Muscle layer of colon (tissue), 2 donors: ENCODE results near the gene ZNF41.
"Not testable (repeated sequence)": the region's sequence is repeated elsewhere in the genome, so short reads cannot be mapped to it uniquely, and the experiment has no call there.

Experiments
- H3K27ac ChIP-seq: one replicate; pipeline ENCODE4 v1.7.0; 2013; ENCODE audit warnings: low read depth, mild to moderate bottlenecking, low read length, moderate library complexity
- H3K27me3 ChIP-seq, 2 donors: one replicate each; pipeline ENCODE4 v1.7.0; 2013; ENCODE audit warnings: low read length in 2 of 2, mild to moderate bottlenecking in 2 of 2; ENCODE audit not compliant: insufficient read depth in 2 of 2, control insufficient read depth in 1 of 2
- H3K36me3 ChIP-seq: one replicate; pipeline ENCODE4 v1.7.0; 2013; ENCODE audit warnings: mild to moderate bottlenecking, low read length; ENCODE audit not compliant: insufficient read depth
- H3K4me1 ChIP-seq: one replicate; pipeline ENCODE4 v1.7.0; 2013; ENCODE audit warnings: mild to moderate bottlenecking, low read length; ENCODE audit not compliant: insufficient read depth
- H3K4me3 ChIP-seq, 2 donors: one replicate each; pipeline ENCODE4 v1.7.0; 2013; ENCODE audit warnings: low read length in 2 of 2, low read depth in 1 of 2, mild to moderate bottlenecking in 1 of 2, moderate library complexity in 1 of 2
- H3K9ac ChIP-seq: one replicate; pipeline ENCODE4 v1.7.0; 2013; ENCODE audit warnings: low read length
- H3K9me3 ChIP-seq: one replicate; pipeline ENCODE4 v1.7.0; 2013; ENCODE audit warnings: mild to moderate bottlenecking, low read length
- donor health status: abdominal sarcoma.
- donor health status: Adenocarcinoma of cecum.

Gene ZNF41

DNA sequence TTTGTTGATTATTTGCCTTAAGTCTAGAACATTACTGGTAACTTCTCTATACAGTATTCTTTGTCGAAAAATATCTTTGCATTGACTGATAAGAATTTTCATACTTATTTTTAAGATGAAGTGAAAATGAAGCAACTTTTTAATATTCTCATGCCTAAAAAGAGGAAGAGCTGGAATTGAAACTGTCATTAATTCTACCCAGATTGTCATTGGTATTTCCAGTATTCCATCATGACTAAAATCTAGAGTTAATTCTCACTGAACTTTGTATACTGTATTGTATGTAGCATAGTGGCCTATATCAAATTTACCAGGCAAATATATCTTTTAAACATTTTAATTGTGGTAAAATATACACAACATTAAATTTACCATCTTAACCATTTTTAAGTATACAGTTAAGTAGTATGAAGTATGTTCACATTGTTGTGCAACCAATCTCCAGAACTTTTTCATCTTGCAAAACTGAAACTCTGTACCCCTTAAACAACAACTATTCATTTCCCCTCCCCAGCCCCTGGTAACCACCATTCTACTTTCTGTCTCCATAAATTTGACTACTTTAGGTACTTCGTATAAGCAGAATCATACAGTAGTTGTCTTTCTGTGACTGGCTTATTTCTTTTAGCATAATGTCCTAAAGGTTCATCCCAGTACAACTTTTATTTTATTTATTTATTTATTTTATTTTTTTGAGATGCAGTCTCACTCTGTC, 24.3 kb upstream of the ZNF41 start:
- Histone ChIP-seq H3K4me1 (no peaks in the 10 kb centered on the region), H3K9me3 (no peaks in the 10 kb centered on the region), H3K4me3 (no peak overlapping the region), H3K27ac (no peak overlapping the region), H3K9ac (no peak overlapping the region), H3K27me3 (peaks cover 5% of the 10 kb centered on the region in 2 donors), H3K36me3 (no peaks in the 10 kb centered on the region)

DNA sequence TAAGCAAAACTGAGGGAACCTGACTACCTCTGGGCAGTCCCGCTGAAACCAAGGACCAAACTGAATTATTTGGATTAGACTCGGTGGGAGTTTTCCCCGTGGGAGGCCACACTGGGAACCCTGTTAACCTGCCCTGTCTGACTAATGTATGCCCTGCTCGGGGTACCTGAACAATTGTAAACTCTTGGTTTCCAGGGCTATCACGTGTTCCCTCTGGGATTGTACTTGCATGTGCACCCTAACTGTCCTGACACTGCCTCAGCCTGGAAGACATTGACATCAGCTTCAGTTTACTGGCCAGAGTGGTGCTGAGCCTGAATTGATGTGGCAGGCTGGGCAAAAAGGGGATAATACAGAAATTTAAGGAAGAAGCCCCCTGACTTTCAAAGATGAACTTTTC, 20.1 kb upstream of the ZNF41 start:
- Histone ChIP-seq H3K9ac (no peak overlapping the region), H3K36me3 (no peaks in the 10 kb centered on the region), H3K4me3 (no peak overlapping the region), H3K27me3 (no peaks in the 10 kb centered on the region), H3K9me3 (no peaks in the 10 kb centered on the region), H3K4me1 (no peaks in the 10 kb centered on the region), H3K27ac (no peak overlapping the region)

DNA sequence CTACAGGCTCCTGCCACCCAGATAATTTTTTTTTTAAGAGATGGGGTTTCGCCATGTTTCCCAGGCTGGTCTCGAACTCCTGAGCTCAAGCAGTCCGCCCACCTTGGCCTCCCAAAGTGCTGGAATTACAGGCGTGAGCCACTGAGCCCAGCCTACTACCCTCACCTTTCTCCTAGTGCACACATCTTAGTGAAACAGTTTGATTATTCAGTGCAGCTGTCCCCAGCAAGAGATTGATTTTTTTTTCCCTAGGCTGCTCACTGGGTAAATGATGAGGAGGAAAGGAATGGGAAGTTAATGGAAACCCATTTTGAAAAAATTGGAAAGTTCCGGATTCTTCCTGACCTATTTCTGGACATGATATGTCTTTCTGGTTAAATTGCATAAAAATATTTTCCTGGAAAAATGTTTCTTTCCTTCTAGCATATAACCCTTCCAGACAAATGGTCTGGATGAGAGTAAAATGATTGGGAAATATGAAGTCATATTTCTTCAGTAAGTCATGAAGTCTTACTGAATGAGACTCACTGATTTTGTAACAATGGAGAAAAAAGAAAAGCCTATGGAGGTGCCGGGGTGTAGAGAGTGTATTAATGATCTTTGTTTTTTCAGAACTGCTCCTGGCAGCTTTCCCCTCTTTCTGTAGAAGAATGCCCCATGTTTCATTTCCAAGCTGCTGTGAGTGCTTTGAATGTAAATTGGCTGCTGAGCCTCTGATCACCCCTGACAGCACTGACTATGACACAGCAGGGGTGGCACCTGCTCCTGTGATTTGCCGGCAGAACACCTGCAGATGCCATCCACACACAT, 19.5 kb upstream of the ZNF41 start:
- no peaks in the 10 kb centered on the region for H3K27me3 ChIP-seq
- H3K4me3 ChIP-seq: no peak overlapping the region
- no peaks in the 10 kb centered on the region for H3K36me3 ChIP-seq
- H3K9ac ChIP-seq: no peak overlapping the region
- no peak overlapping the region for H3K27ac ChIP-seq
- H3K4me1 ChIP-seq: no peaks in the 10 kb centered on the region
- no peaks in the 10 kb centered on the region for H3K9me3 ChIP-seq

DNA sequence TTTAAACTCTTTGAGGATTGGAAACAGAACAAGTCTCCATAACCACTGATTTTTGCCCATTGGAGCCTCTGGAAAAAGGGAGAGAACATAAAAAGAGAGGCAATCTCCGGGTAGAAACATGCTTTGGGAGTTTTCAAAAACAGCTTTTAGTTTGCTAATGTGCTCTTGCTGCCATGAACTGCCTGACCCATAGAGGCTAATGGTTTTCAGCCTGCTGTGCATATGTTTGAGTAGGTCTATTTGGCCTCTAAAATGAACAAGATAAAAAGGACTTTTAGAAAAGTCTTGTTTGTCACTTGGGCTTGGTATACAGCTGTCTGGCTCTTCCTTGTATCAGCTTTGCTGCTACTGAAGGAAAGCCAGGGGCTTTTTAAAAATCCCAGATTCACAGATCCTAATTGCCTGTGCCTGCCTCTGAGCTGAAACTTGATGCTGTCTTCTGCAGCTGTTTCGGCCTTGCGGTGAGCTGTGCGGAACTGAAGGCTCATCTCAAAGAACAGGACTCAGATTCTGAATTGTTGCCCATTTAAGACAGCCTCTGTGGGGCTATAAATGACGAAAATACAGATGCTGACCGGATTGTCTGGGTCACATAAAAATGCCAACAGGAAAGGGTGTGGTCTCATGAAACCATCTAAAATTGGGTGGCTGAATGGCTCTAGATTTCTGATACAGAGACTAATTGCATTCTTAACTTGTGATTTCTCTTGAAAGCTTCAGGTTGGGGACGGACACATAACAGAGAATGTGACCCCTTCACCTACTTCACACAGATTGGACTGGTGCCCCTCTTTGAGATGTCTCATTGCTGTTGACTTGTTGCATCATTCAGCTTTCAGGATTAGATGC, 18.4 kb upstream of the ZNF41 start:
- Histone ChIP-seq H3K27me3 (peaks cover 0 to 6% of the 10 kb centered on the region in 2 donors), H3K4me3 (no peak overlapping the region), H3K9me3 (no peaks in the 10 kb centered on the region), H3K36me3 (no peaks in the 10 kb centered on the region), H3K9ac (no peak overlapping the region), H3K4me1 (no peaks in the 10 kb centered on the region), H3K27ac (no peak overlapping the region)

DNA sequence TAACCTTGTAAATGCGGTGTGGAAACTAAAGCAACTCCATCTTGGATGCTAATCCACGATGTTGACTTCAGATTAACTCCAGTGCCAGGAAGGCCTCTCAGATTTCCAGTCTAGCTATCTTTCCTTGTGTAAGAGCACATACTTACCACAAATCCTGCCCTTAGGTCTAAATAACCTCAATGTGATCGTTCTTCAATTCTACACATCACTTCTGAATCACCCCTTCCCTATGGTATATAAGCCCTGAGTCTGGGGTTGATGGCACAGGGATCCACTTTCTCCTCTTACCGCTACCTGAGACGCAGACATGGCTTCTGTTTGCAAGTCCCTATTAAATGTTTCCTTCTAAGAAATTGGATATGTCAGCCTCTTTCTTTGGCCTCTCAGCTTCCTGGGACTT, 17.5 kb upstream of the ZNF41 start:
- H3K9ac ChIP-seq: no peak overlapping the region
- H3K4me3 ChIP-seq: no peak overlapping the region
- H3K36me3 ChIP-seq: no peaks in the 10 kb centered on the region
- H3K4me1 ChIP-seq: no peaks in the 10 kb centered on the region
- H3K27ac ChIP-seq: no peak overlapping the region
- H3K9me3 ChIP-seq: no peaks in the 10 kb centered on the region
- H3K27me3 ChIP-seq: peaks cover 0 to 6% of the 10 kb centered on the region in 2 donors

DNA sequence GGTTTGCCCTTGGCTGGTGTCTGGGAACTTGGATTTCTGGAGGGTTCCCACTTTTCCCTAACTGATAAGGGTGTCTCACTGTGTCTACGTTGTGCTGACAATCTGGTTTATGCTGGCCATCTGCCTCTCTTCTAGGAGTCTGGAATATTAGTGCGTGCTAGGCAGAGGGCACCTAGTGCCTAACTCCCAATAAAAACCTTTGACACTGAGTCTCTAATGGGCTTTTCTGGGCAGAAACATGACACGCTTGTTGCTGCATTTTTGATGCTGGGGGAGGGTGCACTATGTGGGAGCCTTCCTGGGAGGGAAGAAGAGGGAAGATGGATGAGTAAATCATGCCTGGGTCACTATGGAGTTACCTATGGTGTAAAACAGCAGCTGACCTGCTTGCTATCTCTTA, 16.3 kb upstream of the ZNF41 start:
- H3K4me1 ChIP-seq: no peaks in the 10 kb centered on the region
- H3K9me3 ChIP-seq: no peaks in the 10 kb centered on the region
- H3K4me3 ChIP-seq: no peak overlapping the region
- no peak overlapping the region for H3K9ac ChIP-seq
- H3K27ac ChIP-seq: no peak overlapping the region
- H3K36me3 ChIP-seq: no peaks in the 10 kb centered on the region
- H3K27me3 ChIP-seq: peaks cover 0 to 6% of the 10 kb centered on the region in 2 donors

DNA sequence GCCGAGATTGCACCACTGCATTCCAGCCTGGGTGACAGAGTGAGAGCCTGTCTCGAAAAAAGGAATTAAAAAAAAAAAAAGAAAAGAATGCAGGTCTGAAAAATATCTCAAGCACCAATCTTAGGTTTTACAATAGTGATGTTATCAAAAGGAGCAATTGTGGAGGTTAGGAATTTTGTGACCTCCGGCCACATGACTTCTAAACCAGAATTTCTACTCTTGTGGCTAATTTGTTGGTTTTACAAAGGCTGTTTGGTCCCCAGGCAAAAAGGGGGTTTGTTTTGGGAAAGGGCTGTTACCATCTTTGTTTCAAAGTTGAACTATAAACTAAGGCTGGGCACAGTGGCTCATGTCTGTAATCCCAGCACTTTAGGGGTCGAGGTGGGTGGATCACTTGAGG, 15.4 kb upstream of the ZNF41 start:
- Histone ChIP-seq H3K4me3 (no peak overlapping the region), H3K36me3 (no peaks in the 10 kb centered on the region), H3K27ac (no peak overlapping the region), H3K27me3 (peaks cover 0 to 6% of the 10 kb centered on the region in 2 donors), H3K4me1 (no peaks in the 10 kb centered on the region), H3K9ac (no peak overlapping the region), H3K9me3 (no peaks in the 10 kb centered on the region)

DNA sequence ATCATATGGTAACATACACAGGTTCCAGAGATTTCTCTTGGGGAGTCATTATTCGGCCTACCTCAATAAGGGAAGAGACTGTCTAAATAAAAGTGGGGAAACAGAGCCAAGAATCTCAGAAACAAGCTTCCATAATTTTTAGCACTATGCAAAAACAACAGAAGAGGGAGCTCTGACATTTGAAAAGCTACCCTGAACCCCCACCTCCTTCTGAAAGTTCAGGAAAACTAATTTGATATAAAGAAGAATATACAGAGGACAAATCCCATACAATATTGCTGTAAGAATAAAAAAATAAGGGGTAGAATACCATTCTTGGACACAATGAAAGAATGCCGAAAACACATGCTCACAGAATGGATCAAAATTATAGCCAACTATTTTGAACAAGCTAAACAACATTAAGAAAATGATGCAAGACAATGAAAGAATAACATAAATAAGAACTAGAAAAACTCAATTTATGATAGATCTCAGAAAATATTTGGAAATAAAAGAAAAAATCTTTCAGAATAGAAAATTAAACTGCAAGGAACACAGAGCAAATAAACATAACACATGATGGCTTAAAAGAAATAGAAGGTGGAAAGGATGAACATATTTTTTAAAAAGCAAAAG, 14.4 kb upstream of the ZNF41 start:
- H3K27me3 ChIP-seq: peaks cover 0 to 6% of the 10 kb centered on the region in 2 donors
- no peak overlapping the region for H3K4me3 ChIP-seq
- no peak overlapping the region for H3K9ac ChIP-seq
- H3K9me3 ChIP-seq: no peaks in the 10 kb centered on the region
- no peaks in the 10 kb centered on the region for H3K4me1 ChIP-seq
- no peaks in the 10 kb centered on the region for H3K36me3 ChIP-seq
- H3K27ac ChIP-seq: no peak overlapping the region

DNA sequence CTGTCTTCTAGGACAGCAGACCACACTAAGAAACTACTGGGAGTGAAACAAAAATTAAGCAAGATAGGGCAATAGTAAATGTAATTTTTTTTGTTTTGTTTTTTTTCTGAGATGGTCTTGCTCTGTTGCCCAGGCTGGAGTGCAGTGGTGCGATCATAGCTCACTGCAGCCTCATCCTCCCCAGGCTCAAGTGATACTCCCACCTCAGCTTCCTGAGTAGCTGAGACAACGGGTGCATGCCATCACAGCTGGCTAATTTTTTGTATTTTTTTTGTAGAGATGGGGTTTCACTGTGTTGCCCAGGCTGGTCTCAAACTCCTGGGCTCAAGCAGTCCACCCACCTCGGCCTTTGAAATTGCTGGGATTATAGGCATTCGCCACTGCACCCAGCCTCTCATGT, 9.1 kb upstream of the ZNF41 start:
- not testable (repeated sequence) for H3K27ac ChIP-seq, H3K4me1 ChIP-seq, H3K4me3 ChIP-seq, H3K36me3 ChIP-seq, H3K9me3 ChIP-seq, H3K27me3 ChIP-seq, H3K9ac ChIP-seq

DNA sequence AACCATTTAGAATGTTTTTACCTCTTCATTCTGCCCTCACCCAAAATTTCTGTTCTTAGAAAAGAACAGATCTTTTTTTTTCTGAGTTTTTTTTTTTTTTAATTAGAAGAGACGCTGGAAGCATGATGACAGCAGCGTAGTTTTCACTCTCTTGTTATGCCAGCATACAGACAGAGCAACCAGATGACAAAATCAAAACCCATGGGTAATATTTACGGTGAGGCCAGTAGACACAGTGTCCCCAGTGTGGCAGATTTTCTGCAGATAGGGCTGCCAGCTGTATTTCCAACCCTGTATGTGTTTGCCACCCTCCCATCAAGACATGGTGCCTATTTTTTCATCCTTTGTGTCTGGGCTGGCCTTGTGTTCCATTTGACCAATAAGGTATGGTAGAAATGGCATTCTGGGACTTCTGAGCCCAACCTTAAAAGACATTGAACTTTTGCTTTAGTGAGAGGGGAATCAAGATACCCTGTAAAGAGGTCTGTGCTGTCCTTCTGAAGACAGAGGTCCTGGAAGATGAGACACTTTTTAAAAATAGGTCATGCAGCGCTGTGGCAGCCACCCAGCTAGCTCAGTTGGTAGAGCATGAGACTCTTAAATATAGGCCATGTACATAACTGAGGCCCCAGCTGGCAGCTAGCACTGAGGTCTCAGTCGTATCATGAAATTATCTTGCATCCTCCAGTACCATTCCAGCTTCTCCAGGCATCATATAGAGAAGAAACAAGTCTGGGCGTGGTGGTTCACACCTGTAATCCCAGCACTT, 6.7 kb upstream of the ZNF41 start:
- Histone ChIP-seq H3K4me1 (no peaks in the 10 kb centered on the region), H3K9me3 (no peaks in the 10 kb centered on the region), H3K27ac (no peak overlapping the region), H3K36me3 (no peaks in the 10 kb centered on the region), H3K4me3 (no peak overlapping the region), H3K27me3 (no peaks in the 10 kb centered on the region), H3K9ac (no peak overlapping the region)
